GM19455 (cell line): Measurements from ENCODE around the gene HMSD.

ENCODE experiments used
- ATAC-seq: cut with Tn5 transposase; IDR thresholded peaks from one replicate; pipeline ENCODE4 v1.9.1; 2021; ENCODE audit not compliant: unreplicated experiment

The HMSD gene

GRCh38 chr18:63953811-63954210, 4.7 kb downstream of the HMSD start:
- ATAC-seq = no peak

- no peak for ATAC-seq
These were observed 7.7 kb downstream of the HMSD start for GRCh38 chr18:63956755-63957154.

- no peak for ATAC-seq
These were observed 11.8 kb downstream of the HMSD start for GRCh38 chr18:63960891-63961290.

GRCh38 chr18:63961435-63961980, 12.4 kb downstream of the HMSD start:
- no peak for ATAC-seq

GRCh38 chr18:63962137-63962536, 13.0 kb downstream of the HMSD start:
- ATAC-seq = no peak

GRCh38 chr18:63963615-63964256, 14.6 kb downstream of the HMSD start:
- peak; percentile 86 for ATAC-seq

GRCh38 chr18:63964908-63965307, 15.8 kb downstream of the HMSD start:
- ATAC-seq = no peak

- ATAC-seq = no peak
These were observed 16.7 kb downstream of the HMSD start for GRCh38 chr18:63965716-63966330.

- peak; percentile 96 for ATAC-seq
These were observed 21.1 kb downstream of the HMSD start, which contains the start of gene SERPINB8 for GRCh38 chr18:63969942-63970808. TSS of gene SERPINB8 (plus strand) at chr18:63970081. CDS start at chr18:63978309, 8,228 bp downstream.

- ATAC-seq = peak; percentile 2
These were observed 21.7 kb downstream of the HMSD start for GRCh38 chr18:63970809-63971205.

- no peak for ATAC-seq
These were observed 22.4 kb downstream of the HMSD start for GRCh38 chr18:63971320-63972001.

GRCh38 chr18:63972002-63972376, 22.9 kb downstream of the HMSD start:
- no peak for ATAC-seq

GRCh38 chr18:63974991-63975390, 25.9 kb downstream of the HMSD start:
- no peak for ATAC-seq

GRCh38 chr18:63975628-63976027, 26.5 kb downstream of the HMSD start:
- no peak for ATAC-seq

- ATAC-seq = no peak
These were observed 27.9 kb downstream of the HMSD start for GRCh38 chr18:63977040-63977439.

GRCh38 chr18:63979409-63979920, 30.4 kb downstream of the HMSD start:
- ATAC-seq = peak; percentile 84

GRCh38 chr18:63980027-63980426, 30.9 kb downstream of the HMSD start:
- ATAC-seq = no peak

- no peak for ATAC-seq
These were observed 31.9 kb downstream of the HMSD start for GRCh38 chr18:63980896-63981460.

GRCh38 chr18:63981719-63982118, 32.6 kb downstream of the HMSD start:
- ATAC-seq = no peak

- no peak for ATAC-seq
These were observed 33.3 kb downstream of the HMSD start for GRCh38 chr18:63982361-63982760.
